HL-60 (cell line): ENCODE data around the gene FOXI1.
"Not testable (repeated sequence)": the region's sequence is repeated elsewhere in the genome, so short reads cannot be mapped to it uniquely, and the experiment has no call there.

ENCODE experiments used
- DNase-seq, 2 experiments: peaks; one replicate each; pipeline ENCODE4 v3.0.0-alpha.2; 2010 to 2020; ENCODE audit warnings: low read depth in 1 of 2, low spot score in 1 of 2
- H3K27ac ChIP-seq: fragments of 250-450 bp; sonication (Bioruptor Pico); replicated peaks from 2 replicates; pipeline ENCODE4 v1.5.1; 2020; ENCODE audit warnings: mild to moderate bottlenecking, moderate library complexity
- H3K27me3 ChIP-seq: fragments of 250-450 bp; sonication (Bioruptor Pico); 2 replicates; pipeline ENCODE4 v1.5.1; 2021; ENCODE audit warnings: mild to moderate bottlenecking, moderate library complexity; ENCODE audit not compliant: insufficient read depth, poor library complexity, severe bottlenecking
- H3K4me3 ChIP-seq: replicated peaks from 2 replicates; pipeline ENCODE4 v1.5.1; 2011; ENCODE audit warnings: mild to moderate bottlenecking, control low read depth, low read length; ENCODE audit not compliant: insufficient read depth
- GABPA ChIP-seq: IDR thresholded peaks from 2 replicates; pipeline ENCODE4 v1.6.1; 2012; ENCODE audit warnings: low read depth
- POLR2AphosphoS5 ChIP-seq: IDR thresholded peaks from 2 replicates; pipeline ENCODE4 v1.6.1; 2012; ENCODE audit warnings: low read depth
- SPI1 ChIP-seq: IDR thresholded peaks from 2 replicates; pipeline ENCODE4 v1.6.1; 2012; ENCODE audit warnings: low read depth, mild to moderate bottlenecking, borderline replicate concordance
- TF ChIP-seq, protein P1 (sequence below): IDR thresholded peaks from 2 replicates; pipeline ENCODE4 v1.6.1; 2012; ENCODE audit warnings: low read depth; ENCODE audit not compliant: insufficient replicate concordance
- TF ChIP-seq, protein P2 (sequence below): IDR thresholded peaks from one replicate; pipeline ENCODE4 v1.5.1; 2011; ENCODE audit warnings: low read length, control low read depth, inconsistent platforms; ENCODE audit not compliant: insufficient read depth

FOXI1 gene

DNA sequence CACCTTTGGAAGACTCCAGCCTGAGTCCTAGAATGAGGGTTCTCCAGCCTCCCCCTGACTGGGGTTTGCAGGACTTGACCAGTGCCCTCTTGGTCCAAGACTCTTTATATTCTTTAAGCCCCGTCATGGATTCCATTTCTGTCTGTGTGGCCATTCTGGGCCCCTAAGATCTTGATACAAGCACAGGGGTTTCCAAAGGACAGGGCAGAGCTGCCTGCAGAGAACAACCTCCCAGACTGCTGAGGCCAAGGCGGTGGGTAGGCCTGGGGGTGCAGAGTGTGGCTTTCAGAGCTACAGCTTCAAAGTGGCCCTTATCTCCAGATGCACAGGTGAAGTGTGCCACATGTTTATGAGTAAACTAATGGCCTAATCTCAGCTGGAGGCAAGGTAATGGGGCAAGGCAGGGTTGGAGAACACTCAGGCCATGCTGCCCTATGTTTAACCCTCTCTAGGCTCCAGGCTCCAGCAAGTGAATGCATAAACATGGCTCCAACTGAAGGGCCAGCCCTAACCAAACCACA is 32.1 kb downstream of the FOXI1 start:
- DNase-seq: no peak
- no peak for TF ChIP-seq GABPA
- TF ChIP-seq SPI1: no peak
- TF ChIP-seq POLR2AphosphoS5: no peak
- TF ChIP-seq, protein P1, sequence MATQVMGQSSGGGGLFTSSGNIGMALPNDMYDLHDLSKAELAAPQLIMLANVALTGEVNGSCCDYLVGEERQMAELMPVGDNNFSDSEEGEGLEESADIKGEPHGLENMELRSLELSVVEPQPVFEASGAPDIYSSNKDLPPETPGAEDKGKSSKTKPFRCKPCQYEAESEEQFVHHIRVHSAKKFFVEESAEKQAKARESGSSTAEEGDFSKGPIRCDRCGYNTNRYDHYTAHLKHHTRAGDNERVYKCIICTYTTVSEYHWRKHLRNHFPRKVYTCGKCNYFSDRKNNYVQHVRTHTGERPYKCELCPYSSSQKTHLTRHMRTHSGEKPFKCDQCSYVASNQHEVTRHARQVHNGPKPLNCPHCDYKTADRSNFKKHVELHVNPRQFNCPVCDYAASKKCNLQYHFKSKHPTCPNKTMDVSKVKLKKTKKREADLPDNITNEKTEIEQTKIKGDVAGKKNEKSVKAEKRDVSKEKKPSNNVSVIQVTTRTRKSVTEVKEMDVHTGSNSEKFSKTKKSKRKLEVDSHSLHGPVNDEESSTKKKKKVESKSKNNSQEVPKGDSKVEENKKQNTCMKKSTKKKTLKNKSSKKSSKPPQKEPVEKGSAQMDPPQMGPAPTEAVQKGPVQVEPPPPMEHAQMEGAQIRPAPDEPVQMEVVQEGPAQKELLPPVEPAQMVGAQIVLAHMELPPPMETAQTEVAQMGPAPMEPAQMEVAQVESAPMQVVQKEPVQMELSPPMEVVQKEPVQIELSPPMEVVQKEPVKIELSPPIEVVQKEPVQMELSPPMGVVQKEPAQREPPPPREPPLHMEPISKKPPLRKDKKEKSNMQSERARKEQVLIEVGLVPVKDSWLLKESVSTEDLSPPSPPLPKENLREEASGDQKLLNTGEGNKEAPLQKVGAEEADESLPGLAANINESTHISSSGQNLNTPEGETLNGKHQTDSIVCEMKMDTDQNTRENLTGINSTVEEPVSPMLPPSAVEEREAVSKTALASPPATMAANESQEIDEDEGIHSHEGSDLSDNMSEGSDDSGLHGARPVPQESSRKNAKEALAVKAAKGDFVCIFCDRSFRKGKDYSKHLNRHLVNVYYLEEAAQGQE: no peak
- TF ChIP-seq, protein P2, sequence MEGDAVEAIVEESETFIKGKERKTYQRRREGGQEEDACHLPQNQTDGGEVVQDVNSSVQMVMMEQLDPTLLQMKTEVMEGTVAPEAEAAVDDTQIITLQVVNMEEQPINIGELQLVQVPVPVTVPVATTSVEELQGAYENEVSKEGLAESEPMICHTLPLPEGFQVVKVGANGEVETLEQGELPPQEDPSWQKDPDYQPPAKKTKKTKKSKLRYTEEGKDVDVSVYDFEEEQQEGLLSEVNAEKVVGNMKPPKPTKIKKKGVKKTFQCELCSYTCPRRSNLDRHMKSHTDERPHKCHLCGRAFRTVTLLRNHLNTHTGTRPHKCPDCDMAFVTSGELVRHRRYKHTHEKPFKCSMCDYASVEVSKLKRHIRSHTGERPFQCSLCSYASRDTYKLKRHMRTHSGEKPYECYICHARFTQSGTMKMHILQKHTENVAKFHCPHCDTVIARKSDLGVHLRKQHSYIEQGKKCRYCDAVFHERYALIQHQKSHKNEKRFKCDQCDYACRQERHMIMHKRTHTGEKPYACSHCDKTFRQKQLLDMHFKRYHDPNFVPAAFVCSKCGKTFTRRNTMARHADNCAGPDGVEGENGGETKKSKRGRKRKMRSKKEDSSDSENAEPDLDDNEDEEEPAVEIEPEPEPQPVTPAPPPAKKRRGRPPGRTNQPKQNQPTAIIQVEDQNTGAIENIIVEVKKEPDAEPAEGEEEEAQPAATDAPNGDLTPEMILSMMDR: no peak
- Histone ChIP-seq H3K27ac (no peak overlapping the region), H3K27me3 (no peaks in the 10 kb centered on the region), H3K4me3 (no peak overlapping the region)

DNA sequence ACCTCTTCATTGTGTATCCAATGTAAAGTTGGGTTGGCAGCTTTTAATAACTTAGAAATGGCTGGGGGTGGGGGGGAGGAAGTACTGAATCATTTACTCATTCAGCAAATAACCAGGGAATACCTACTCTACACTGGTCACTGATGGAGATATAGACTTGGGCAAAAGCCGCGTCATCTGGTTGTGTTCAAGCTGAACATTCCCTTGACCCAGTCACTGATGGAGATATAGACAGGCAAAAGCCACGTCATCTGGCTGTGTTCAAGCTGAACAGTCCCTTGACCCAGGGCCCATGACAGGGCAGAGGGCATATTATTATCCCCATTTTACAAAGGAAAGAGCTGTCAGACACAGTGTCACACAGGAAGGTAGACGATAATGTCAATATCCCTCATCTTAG is 32.6 kb downstream of the FOXI1 start:
- H3K27ac ChIP-seq: no peak overlapping the region
- H3K27me3 ChIP-seq: no peaks in the 10 kb centered on the region
- DNase-seq: no peak
- no peak overlapping the region for H3K4me3 ChIP-seq
- TF ChIP-seq GABPA: no peak
- TF ChIP-seq SPI1: no peak
- TF ChIP-seq, protein P2: no peak
- no peak for TF ChIP-seq POLR2AphosphoS5
- TF ChIP-seq, protein P1: no peak

DNA sequence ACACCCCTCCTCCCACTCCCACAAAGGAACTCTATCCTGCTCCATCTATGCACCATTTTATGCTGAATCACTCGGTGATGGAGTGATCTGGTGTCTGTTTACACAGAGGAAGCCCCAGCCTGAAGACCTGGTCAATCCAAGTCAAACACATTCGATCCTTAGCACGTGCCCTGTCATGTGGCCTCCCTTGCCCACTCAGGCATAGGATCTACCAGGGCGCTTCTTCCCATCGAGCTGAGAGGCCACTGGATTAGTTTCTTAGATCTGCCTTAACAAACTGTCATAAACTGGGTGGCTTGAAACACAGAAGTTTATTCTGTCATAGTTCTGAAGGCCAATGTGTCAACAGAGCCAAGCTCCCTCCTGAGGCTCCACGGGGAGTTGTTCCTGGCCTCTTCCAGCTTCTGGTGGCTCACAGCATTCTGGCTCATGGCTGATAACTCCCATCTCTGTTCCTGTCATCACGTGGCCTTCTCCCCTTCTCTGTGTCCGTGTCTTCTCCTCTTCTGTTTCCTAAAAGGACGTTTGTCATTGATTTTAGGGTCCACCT is 34.2 kb downstream of the FOXI1 start:
- no peak for DNase-seq
- TF ChIP-seq POLR2AphosphoS5 (no peak), GABPA (no peak), SPI1 (no peak)
- TF ChIP-seq, protein P1: no peak
- TF ChIP-seq, protein P2: no peak

DNA sequence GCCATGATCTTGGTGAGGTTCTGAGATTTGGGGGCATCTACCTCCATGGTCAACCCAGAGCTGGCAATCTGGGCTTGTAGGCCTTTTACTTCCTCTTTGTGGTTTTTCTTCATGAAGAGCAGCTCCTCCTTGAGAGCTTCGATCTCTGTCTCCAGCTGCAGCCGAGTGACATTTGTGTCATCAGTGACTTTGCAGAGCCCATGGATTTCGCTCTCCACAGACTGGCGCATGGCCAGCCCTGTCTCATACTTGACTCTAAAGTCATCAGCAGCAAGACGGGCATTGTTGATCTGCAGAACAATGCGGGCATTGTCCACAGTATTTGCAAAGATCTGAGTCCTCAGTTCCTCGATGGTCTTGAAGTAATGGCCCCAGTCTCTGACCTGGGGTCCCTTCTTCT is 35.5 kb downstream of the FOXI1 start:
- not testable (repeated sequence) for H3K27ac ChIP-seq, H3K4me3 ChIP-seq, H3K27me3 ChIP-seq
- peak; percentile 5 to 83 for DNase-seq

More for the DNA sequence above, 34.2 kb downstream of the FOXI1 start:
- H3K27me3 ChIP-seq: no peaks in the 10 kb centered on the region
- no peak overlapping the region for H3K4me3 ChIP-seq
- H3K27ac ChIP-seq: no peak overlapping the region
